ENCODE measurements around the gene PRSS27.

PRSS27 gene

DNA sequence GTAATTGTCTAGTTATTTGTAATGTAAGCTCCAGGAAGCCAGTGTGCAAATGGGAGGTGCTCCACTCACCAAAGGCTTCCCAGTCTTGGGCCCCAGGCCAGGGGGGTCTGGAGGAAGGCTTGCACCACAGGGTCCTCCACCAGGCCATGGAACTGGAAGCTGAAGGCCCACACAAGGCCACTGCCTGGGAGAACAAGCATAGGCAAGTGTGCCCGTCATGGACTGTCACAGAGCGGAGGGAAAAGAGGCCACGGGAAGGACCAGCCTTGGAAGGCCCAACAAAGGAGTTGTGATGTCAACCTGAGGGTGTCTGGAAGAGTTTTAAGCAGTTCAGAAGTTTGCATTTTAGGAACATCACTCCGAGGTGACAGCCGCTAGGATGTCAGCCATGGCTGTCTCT is 29.5 kb upstream of the PRSS27 start:
- no peak for DNase-seq (ENCODE audit: low read depth)
- no peak overlapping the region for H3K4me3 ChIP-seq (ENCODE audit: low read depth, low read length)
- TF ChIP-seq, protein P1, sequence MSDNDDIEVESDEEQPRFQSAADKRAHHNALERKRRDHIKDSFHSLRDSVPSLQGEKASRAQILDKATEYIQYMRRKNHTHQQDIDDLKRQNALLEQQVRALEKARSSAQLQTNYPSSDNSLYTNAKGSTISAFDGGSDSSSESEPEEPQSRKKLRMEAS (IDR thresholded peaks at IDR 0.05; ENCODE audit: low read depth, low read length), result no peak
- TF ChIP-seq MYC (IDR thresholded peaks at IDR 0.05; ENCODE audit: low read depth, low read length) (no peak), POLR2A (IDR thresholded peaks at IDR 0.05; ENCODE audit: extremely low read depth, insufficient read length) (no peak)
- TF ChIP-seq, protein P2, sequence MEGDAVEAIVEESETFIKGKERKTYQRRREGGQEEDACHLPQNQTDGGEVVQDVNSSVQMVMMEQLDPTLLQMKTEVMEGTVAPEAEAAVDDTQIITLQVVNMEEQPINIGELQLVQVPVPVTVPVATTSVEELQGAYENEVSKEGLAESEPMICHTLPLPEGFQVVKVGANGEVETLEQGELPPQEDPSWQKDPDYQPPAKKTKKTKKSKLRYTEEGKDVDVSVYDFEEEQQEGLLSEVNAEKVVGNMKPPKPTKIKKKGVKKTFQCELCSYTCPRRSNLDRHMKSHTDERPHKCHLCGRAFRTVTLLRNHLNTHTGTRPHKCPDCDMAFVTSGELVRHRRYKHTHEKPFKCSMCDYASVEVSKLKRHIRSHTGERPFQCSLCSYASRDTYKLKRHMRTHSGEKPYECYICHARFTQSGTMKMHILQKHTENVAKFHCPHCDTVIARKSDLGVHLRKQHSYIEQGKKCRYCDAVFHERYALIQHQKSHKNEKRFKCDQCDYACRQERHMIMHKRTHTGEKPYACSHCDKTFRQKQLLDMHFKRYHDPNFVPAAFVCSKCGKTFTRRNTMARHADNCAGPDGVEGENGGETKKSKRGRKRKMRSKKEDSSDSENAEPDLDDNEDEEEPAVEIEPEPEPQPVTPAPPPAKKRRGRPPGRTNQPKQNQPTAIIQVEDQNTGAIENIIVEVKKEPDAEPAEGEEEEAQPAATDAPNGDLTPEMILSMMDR (IDR thresholded peaks at IDR 0.05; ENCODE audit: low read depth, low read length), result no peak

DNA sequence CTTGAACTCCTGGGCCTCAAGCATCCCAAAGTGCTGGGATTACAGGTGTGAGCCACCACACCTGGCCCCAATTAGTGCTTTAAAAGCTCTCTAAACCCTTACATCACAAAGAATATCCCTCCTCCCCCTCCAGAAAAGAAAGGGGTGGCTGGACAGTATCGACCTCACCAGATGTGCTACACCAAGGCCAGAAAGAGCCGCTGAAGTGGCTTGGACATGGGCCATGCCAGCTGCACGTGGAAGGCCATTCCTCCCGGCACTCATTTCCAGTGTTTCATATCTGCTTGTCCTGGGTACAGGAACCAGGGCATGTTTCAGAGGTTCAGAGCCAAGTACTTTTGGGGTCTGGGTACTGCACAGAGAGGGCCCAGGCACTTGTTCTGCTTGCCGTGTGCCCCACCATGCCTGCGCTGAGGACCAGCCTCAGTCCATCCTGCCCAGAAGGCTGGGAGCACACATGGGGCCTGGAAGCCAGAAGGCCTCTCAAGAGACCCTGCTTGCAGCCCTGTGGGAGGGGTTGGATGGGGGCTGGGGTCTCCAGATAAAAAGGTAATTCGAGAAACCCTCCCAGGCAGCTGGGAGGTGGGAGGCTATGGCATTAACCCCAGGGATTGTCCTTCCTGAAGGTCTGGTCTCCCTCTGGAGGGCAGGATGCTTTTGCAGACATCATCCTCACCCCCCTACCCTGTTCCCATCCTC is 28.9 kb upstream of the PRSS27 start:
- DNase-seq (ENCODE audit: low read depth), result no peak
- TF ChIP-seq, protein P2 (IDR thresholded peaks at IDR 0.05; ENCODE audit: low read depth, low read length), result no peak
- TF ChIP-seq MYC (IDR thresholded peaks at IDR 0.05; ENCODE audit: low read depth, low read length) (no peak), POLR2A (IDR thresholded peaks at IDR 0.05; ENCODE audit: extremely low read depth, insufficient read length) (no peak)
- TF ChIP-seq, protein P1 (IDR thresholded peaks at IDR 0.05; ENCODE audit: low read depth, low read length), result no peak
- H3K4me3 ChIP-seq (ENCODE audit: low read depth, low read length), result no peak overlapping the region

DNA sequence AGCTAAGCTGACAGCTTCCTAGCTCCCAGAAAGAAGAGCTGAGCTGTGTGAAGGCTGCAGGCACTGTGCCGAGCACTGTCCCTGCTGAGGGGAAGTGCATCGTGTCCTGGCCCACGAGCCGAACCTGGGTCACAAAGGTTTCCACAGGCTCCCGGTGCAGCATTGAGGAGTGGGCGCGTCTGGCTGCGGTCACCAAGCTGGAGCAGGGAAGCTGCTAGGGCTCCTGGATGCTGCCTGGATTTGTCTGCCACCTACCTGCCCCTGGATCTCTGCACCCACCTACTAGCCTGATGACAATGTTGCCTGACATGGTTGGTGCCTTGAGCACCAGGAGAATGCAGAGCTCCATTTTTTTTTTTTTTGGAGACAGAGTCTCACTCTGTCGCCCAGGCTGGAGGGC is 25.9 kb upstream of the PRSS27 start:
- no peak for DNase-seq (ENCODE audit: low read depth)
- no peak overlapping the region for H3K4me3 ChIP-seq (ENCODE audit: low read depth, low read length)
- TF ChIP-seq, protein P2 (IDR thresholded peaks at IDR 0.05; ENCODE audit: low read depth, low read length), result no peak
- no peak for TF ChIP-seq POLR2A (IDR thresholded peaks at IDR 0.05; ENCODE audit: extremely low read depth, insufficient read length)
- TF ChIP-seq, protein P1 (IDR thresholded peaks at IDR 0.05; ENCODE audit: low read depth, low read length), result no peak
- no peak for TF ChIP-seq MYC (IDR thresholded peaks at IDR 0.05; ENCODE audit: low read depth, low read length)

DNA sequence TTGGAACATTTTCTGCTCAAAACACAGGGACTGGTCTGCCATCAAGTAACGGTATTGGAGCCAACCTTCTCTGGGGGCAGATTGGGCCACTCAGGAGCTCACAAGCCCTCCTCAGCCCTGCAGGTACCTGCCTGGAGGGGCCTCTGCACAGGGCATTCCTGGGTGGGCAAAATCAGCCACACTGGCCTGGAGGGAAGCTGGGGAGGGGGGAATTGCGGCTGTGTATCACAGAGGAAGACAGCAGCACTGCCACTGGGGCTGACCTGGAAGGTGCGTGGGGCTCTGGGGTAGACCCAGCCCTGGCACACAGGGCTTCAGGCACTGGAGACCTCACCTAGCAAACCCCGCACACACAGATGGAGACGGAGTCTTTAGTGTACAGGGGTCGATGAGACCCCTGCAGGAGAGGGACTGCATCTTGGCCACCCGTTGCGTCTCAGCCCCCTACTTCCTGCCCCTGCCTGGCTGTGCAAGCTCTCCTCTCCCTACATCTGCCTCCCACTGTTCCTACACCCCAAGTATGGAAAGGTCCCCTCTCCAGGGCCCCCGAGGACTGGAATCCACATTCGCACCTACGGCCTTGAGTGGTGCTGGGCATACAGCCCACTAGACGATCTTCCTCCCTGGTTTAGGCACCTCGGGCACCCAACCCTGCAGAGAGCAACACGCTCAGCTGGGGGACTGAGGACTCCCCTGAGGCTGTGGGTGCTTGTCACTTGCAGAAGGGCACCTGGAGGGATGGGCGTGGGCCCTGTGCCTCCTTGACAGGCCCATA is 25.3 kb upstream of the PRSS27 start:
- no peak overlapping the region for H3K4me3 ChIP-seq (ENCODE audit: low read depth, low read length)
- DNase-seq (ENCODE audit: low read depth), result no peak
- no peak for TF ChIP-seq MYC (IDR thresholded peaks at IDR 0.05; ENCODE audit: low read depth, low read length)
- TF ChIP-seq, protein P1 (IDR thresholded peaks at IDR 0.05; ENCODE audit: low read depth, low read length), result no peak
- no peak for TF ChIP-seq POLR2A (IDR thresholded peaks at IDR 0.05; ENCODE audit: extremely low read depth, insufficient read length)
- TF ChIP-seq, protein P2 (IDR thresholded peaks at IDR 0.05; ENCODE audit: low read depth, low read length), result no peak

DNA sequence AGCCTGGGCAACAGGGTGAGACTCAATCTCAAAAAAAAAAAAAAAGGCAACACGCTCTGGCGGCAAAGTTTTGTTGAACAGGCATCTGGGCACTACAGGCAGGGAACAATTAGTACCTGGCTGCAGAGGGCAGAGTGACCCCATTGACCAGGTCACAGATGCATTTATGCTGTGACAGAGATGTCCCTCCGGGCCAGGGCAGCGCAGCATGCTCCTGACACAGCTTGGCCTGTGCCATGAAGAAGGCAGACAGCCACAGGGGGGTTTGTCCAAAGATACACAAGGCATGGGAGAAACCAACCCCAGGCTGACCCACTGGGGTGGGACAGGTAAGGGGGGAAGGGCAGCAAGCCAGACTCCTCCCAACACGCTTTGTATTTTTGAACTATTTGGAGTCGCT is 24.7 kb upstream of the PRSS27 start:
- H3K4me3 ChIP-seq (ENCODE audit: low read depth, low read length), result no peak overlapping the region
- no peak for DNase-seq (ENCODE audit: low read depth)
- TF ChIP-seq MYC (IDR thresholded peaks at IDR 0.05; ENCODE audit: low read depth, low read length) (no peak), POLR2A (IDR thresholded peaks at IDR 0.05; ENCODE audit: extremely low read depth, insufficient read length) (no peak)
- TF ChIP-seq, protein P1 (IDR thresholded peaks at IDR 0.05; ENCODE audit: low read depth, low read length), result no peak
- TF ChIP-seq, protein P2 (IDR thresholded peaks at IDR 0.05; ENCODE audit: low read depth, low read length), result no peak

Data from NB4 (cell line).